IMR-90 (cell line): Measurements from ENCODE around the gene ARPC1A. TPM values are rescaled to one million over a fixed set of nuclear protein-coding genes. Genes with fewer than 3 reads are reported as not detected.

Experiments used
- ATAC-seq: fragments of 200-7000 bp; cut with Tn5 transposase; 2 replicates; pipeline ENCODE4 v1.9.1; 2020; ENCODE audit warnings: low read depth, mild to moderate bottlenecking, moderate library complexity
- BruUV-seq: library from RNA; stranded (reverse); fragments of 400-500 nt; replicated peaks from 2 replicates; lab custom pipeline; 2021; lab: Mats Ljungman, UMichigan
- CTCF ChIA-PET: fragments of 300-600 bp; formaldehyde crosslinking; extraction: SDS; loops from one replicate; lab custom pipeline; 2021; ENCODE audit warnings: antibody characterized with exemption; lab: Yijun Ruan, JAX
- POLR2A ChIA-PET: fragments of 300-600 bp; sonication (Branson Sonifier 250); formaldehyde crosslinking; loops from one replicate; lab custom pipeline; 2022; ENCODE audit warnings: antibody characterized with exemption; ENCODE audit not compliant: unreplicated experiment; lab: Charles Lee
- DNase-seq: peaks from one replicate; pipeline ENCODE4 v3.0.0; 2013
- H2AFZ ChIP-seq: replicated peaks from 2 replicates; pipeline ENCODE3; 2013; ENCODE audit warnings: low read length, mild to moderate bottlenecking; ENCODE audit not compliant: poor library complexity
- H2AK5ac ChIP-seq: 2 replicates; pipeline ENCODE4 v1.6.1; 2013; ENCODE audit warnings: low read depth, low read length, inconsistent platforms
- H2AK9ac ChIP-seq: replicated peaks from 2 replicates; pipeline ENCODE3; 2013; ENCODE audit warnings: mild to moderate bottlenecking, low read depth, low read length, moderate library complexity; ENCODE audit not compliant: poor library complexity
- H2BK120ac ChIP-seq: 2 replicates; pipeline ENCODE4 v1.6.1; 2013; ENCODE audit warnings: low read depth, low read length, inconsistent platforms
- H2BK15ac ChIP-seq: 3 replicates; pipeline ENCODE4 v1.6.1; 2013; ENCODE audit warnings: low read depth, low read length, inconsistent platforms
- H2BK20ac ChIP-seq: 2 replicates; pipeline ENCODE4 v1.6.1; 2013; ENCODE audit warnings: low read depth, mild to moderate bottlenecking, inconsistent platforms, low read length, moderate library complexity
- H2BK5ac ChIP-seq: 2 replicates; pipeline ENCODE4 v1.6.1; 2013; ENCODE audit warnings: mild to moderate bottlenecking, low read depth, low read length, inconsistent platforms; ENCODE audit not compliant: poor library complexity, severe bottlenecking
- H3K14ac ChIP-seq: replicated peaks from 2 replicates; pipeline ENCODE4 v1.6.1; 2013; ENCODE audit warnings: low read depth, low read length, inconsistent platforms
- H3K18ac ChIP-seq: 2 replicates; pipeline ENCODE4 v1.6.1; 2013; ENCODE audit warnings: low read depth, low read length, control low read depth
- H3K23ac ChIP-seq: 2 replicates; pipeline ENCODE4 v1.6.1; 2013; ENCODE audit warnings: low read depth, low read length, inconsistent platforms
- H3K27ac ChIP-seq: 2 replicates; pipeline ENCODE4 v1.5.1; 2013; ENCODE audit warnings: mild to moderate bottlenecking, control low read depth, low read length; ENCODE audit not compliant: insufficient read depth
- H3K27me3 ChIP-seq: 2 replicates; pipeline ENCODE4 v1.6.1; 2013; ENCODE audit warnings: low read length; ENCODE audit not compliant: control insufficient read depth, insufficient read depth
- H3K36me3 ChIP-seq: 2 replicates; pipeline ENCODE4 v1.6.1; 2013; ENCODE audit warnings: low read length, mixed read lengths; ENCODE audit not compliant: control insufficient read depth, insufficient read depth
- H3K4ac ChIP-seq: 2 replicates; pipeline ENCODE4 v1.6.1; 2013; ENCODE audit warnings: low read depth, low read length, inconsistent platforms
- H3K4me1 ChIP-seq: 2 replicates; pipeline ENCODE4 v1.6.1; 2013; ENCODE audit warnings: low read length, mixed read lengths; ENCODE audit not compliant: control insufficient read depth, insufficient read depth
- H3K4me2 ChIP-seq: 2 replicates; pipeline ENCODE4 v1.6.1; 2013; ENCODE audit warnings: low read depth, mild to moderate bottlenecking, control low read depth, low read length, moderate library complexity
- H3K4me3 ChIP-seq: 2 replicates; pipeline ENCODE4 v1.5.1; 2013; ENCODE audit warnings: low read depth, mild to moderate bottlenecking, control low read depth, low read length, moderate library complexity; ENCODE audit not compliant: insufficient read depth
- H3K56ac ChIP-seq: 2 replicates; pipeline ENCODE4 v1.6.1; 2013; ENCODE audit warnings: low read length, inconsistent platforms; ENCODE audit not compliant: insufficient read depth; ENCODE audit errors: extremely low read depth
- H3K79me1 ChIP-seq, 2 experiments: 2 replicates each; pipeline ENCODE4 v1.6.1; 2013; ENCODE audit warnings: low read length in 2 of 2, inconsistent platforms in 1 of 2, low read depth in 1 of 2
- H3K9ac ChIP-seq: 2 replicates; pipeline ENCODE4 v1.6.1; 2013; ENCODE audit warnings: low read depth, low read length, control low read depth
- H3K9me1 ChIP-seq: 2 replicates; pipeline ENCODE4 v1.6.1; 2013; ENCODE audit warnings: low read length, inconsistent platforms; ENCODE audit not compliant: insufficient read depth
- H3K9me3 ChIP-seq: 2 replicates; pipeline ENCODE4 v1.6.1; 2013; ENCODE audit warnings: low read length; ENCODE audit not compliant: control insufficient read depth, insufficient read depth
- H4K20me1 ChIP-seq: 2 replicates; pipeline ENCODE4 v1.6.1; 2013; ENCODE audit warnings: low read length, inconsistent platforms; ENCODE audit not compliant: insufficient read depth
- H4K5ac ChIP-seq: 2 replicates; pipeline ENCODE4 v1.6.1; 2013; ENCODE audit warnings: mild to moderate bottlenecking, low read depth, low read length, control low read depth
- H4K8ac ChIP-seq, 2 experiments: 2 replicates each; pipeline ENCODE4 v1.6.1; 2013; ENCODE audit warnings: low read depth in 2 of 2, low read length in 2 of 2, control low read depth in 1 of 2, inconsistent platforms in 1 of 2
- H4K91ac ChIP-seq: 2 replicates; pipeline ENCODE4 v1.6.1; 2013; ENCODE audit warnings: low read depth, low read length, inconsistent platforms; ENCODE audit not compliant: insufficient read depth
- BHLHE40 ChIP-seq: fragments of 150-350 bp; IDR thresholded peaks from 2 replicates; pipeline ENCODE4 v1.6.1; 2016; ENCODE audit warnings: mild to moderate bottlenecking, low read depth, low read length
- CHD1 ChIP-seq: IDR thresholded peaks from 2 replicates; pipeline ENCODE4 v1.6.1; 2012; ENCODE audit warnings: low read depth, low read length, improper control_type of control experiment
- MAFK ChIP-seq: IDR thresholded peaks from 2 replicates; pipeline ENCODE4 v1.6.1; 2012; ENCODE audit warnings: low read depth, low read length, improper control_type of control experiment
- NFE2L2 ChIP-seq: fragments of 150-350 bp; IDR thresholded peaks from 2 replicates; pipeline ENCODE4 v1.6.1; 2016; ENCODE audit warnings: low read depth, mild to moderate bottlenecking, low read length
- POLR2A ChIP-seq: IDR thresholded peaks from 2 replicates; pipeline ENCODE4 v1.6.1; 2012; ENCODE audit warnings: mild to moderate bottlenecking, low read depth, low read length
- RAD21 ChIP-seq: IDR thresholded peaks from 2 replicates; pipeline ENCODE4 v1.6.1; 2012; ENCODE audit warnings: low read length, improper control_type of control experiment
- WGBS, 2 experiments: methylation state at CpG; one replicate each; pipeline versions ENCODE4 v1.1.5 to v1.1.7; 2013; ENCODE audit warnings: missing lambda C conversion rate in 2 of 2; ENCODE audit not compliant: insufficient read length in 1 of 2; ENCODE audit errors: extremely low coverage in 2 of 2; 5-methylcytosine and 5-hydroxymethylcytosine counted together
- dilution Hi-C: fragments of 300-500 bp; cut with HindIII; formaldehyde crosslinking; loops from one replicate; pipeline ENCODE4 v1.14.3; 2018; ENCODE audit warnings: low sequenced_read_pairs; ENCODE audit not compliant: unreplicated experiment
- in situ Hi-C: fragments of 300-500 bp; cut with MboI; formaldehyde crosslinking; loops from 3 replicates; pipeline ENCODE4 v1.14.3; 2019; ENCODE audit warnings: low sequenced_read_pairs, inconsistent platforms, mixed read lengths
- intact Hi-C: fragments of 100-400 bp; cut with micrococcal nuclease; formaldehyde crosslinking; loops from 2 replicates; pipeline ENCODE4 v1.10.0; 2022
- polyA plus RNA-seq, 3 experiments: library from polyadenylated mRNA; depleted of rRNA; stranded (reverse); fragments of >200 nt; gene quantifications; 2 replicates each; pipeline ENCODE4 v1.2.3, GENCODE V29; 2012; ENCODE audit warnings: low replicate concordance in 1 of 3
- total RNA-seq: library from RNA; depleted of rRNA; stranded (reverse); fragments of >200 nt; gene quantifications from 2 replicates; pipeline ENCODE4 v1.2.3, GENCODE V29; 2012
- TF ChIP-seq, protein P1 (sequence below): conservative IDR thresholded peaks from 2 replicates; pipeline ENCODE4 v1.5.1; 2012; ENCODE audit warnings: mild to moderate bottlenecking, low read depth, low read length, improper control_type of control experiment
- TF ChIP-seq, protein P2 (sequence below): fragments of 150-350 bp; IDR thresholded peaks from 2 replicates; pipeline ENCODE4 v1.6.1; 2016; ENCODE audit warnings: low read depth, mild to moderate bottlenecking, low read length, moderate library complexity, borderline replicate concordance
- TF ChIP-seq, protein P3 (sequence below): fragments of 150-350 bp; IDR thresholded peaks from 2 replicates; pipeline ENCODE4 v1.6.1; 2017; ENCODE audit warnings: mild to moderate bottlenecking, antibody characterized with exemption, low read length, low read depth

The ARPC1A gene
- total and polyA plus RNA-seq, 2 of the 4 experiments (the other 2 are of a cell fraction), result 253 to 327 TPM

DNA sequence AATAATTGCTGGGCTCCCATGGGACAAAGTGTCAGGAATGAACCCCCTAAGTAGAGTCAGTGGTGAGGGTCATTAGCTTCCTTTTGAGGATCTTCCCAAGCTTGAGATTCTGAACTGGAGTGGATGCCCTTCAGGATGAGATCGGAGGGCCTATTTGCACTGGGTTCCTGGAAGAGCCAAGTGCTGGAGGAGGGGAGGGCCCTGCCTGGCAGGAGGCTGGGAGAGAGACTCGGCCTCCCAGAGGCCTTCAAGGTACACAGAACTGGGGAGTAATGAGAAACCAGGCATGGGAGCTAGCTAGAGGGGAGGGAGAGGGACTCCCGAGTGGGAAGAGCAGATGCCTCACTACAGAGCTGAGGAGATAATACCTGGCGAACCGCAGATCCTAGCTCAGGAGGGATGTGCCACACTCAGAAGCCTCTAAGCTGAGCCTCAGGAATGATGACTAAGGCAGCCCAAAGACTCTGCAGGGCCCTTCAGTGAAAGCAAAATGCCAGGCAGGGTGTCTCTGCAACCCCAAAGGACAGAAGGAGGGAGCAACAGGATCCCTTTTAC is 73.3 kb downstream of the ARPC1A start:
- no peak overlapping the region for H2AK5ac ChIP-seq
- no peak overlapping the region for H4K91ac ChIP-seq
- BruUV-seq, result no TSS peak
- no peak overlapping the region for H2BK5ac ChIP-seq
- H2AK9ac ChIP-seq, result peak overlapping the region; percentile 17
- no peak overlapping the region for H4K5ac ChIP-seq
- no peaks in the 10 kb centered on the region for H3K9me3 ChIP-seq
- no peak overlapping the region for H4K8ac ChIP-seq
- no peak overlapping the region for H2BK120ac ChIP-seq
- H3K4me3 ChIP-seq, result no peak overlapping the region
- H3K9me1 ChIP-seq, result no peaks in the 10 kb centered on the region
- no peak for DNase-seq
- TF ChIP-seq, protein P1, sequence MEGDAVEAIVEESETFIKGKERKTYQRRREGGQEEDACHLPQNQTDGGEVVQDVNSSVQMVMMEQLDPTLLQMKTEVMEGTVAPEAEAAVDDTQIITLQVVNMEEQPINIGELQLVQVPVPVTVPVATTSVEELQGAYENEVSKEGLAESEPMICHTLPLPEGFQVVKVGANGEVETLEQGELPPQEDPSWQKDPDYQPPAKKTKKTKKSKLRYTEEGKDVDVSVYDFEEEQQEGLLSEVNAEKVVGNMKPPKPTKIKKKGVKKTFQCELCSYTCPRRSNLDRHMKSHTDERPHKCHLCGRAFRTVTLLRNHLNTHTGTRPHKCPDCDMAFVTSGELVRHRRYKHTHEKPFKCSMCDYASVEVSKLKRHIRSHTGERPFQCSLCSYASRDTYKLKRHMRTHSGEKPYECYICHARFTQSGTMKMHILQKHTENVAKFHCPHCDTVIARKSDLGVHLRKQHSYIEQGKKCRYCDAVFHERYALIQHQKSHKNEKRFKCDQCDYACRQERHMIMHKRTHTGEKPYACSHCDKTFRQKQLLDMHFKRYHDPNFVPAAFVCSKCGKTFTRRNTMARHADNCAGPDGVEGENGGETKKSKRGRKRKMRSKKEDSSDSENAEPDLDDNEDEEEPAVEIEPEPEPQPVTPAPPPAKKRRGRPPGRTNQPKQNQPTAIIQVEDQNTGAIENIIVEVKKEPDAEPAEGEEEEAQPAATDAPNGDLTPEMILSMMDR, result no peak
- TF ChIP-seq, protein P2, sequence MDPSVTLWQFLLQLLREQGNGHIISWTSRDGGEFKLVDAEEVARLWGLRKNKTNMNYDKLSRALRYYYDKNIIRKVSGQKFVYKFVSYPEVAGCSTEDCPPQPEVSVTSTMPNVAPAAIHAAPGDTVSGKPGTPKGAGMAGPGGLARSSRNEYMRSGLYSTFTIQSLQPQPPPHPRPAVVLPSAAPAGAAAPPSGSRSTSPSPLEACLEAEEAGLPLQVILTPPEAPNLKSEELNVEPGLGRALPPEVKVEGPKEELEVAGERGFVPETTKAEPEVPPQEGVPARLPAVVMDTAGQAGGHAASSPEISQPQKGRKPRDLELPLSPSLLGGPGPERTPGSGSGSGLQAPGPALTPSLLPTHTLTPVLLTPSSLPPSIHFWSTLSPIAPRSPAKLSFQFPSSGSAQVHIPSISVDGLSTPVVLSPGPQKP, result no peak
- TF ChIP-seq NFE2L2 (no peak), MAFK (no peak), CHD1 (no peak), POLR2A (no peak), RAD21 (no peak), BHLHE40 (no peak)
- TF ChIP-seq, protein P3, sequence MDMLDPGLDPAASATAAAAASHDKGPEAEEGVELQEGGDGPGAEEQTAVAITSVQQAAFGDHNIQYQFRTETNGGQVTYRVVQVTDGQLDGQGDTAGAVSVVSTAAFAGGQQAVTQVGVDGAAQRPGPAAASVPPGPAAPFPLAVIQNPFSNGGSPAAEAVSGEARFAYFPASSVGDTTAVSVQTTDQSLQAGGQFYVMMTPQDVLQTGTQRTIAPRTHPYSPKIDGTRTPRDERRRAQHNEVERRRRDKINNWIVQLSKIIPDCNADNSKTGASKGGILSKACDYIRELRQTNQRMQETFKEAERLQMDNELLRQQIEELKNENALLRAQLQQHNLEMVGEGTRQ, result no peak
- H2BK20ac ChIP-seq, result no peak overlapping the region
- peaks cover 20 to 63% of the 10 kb centered on the region in 2 experiments; a peak in 3 of 4 replicates for H3K79me1 ChIP-seq
- H3K36me3 ChIP-seq, result peaks cover 78% of the 10 kb centered on the region
- no peak overlapping the region for H2BK15ac ChIP-seq
- H3K4me2 ChIP-seq, result no peak overlapping the region
- no peak overlapping the region for H2AFZ ChIP-seq
- H3K18ac ChIP-seq, result no peak overlapping the region
- no peaks in the 10 kb centered on the region for H3K27me3 ChIP-seq
- no peak overlapping the region for H3K23ac ChIP-seq
- dilution Hi-C loops, result no loop called here
- intact Hi-C loops, result no loop called here
- ChIA-PET CTCF (no interaction called here), POLR2A (no interaction called here)
- ATAC-seq, result peak; percentile 13
- in situ Hi-C loops, result no loop called here
- WGBS, 2 experiments, result 89% methylated on average over 5 of the region's 5 CpGs; no CpG with 5 or more reads in 1 of the 2 experiments
- H3K56ac ChIP-seq, result no peak overlapping the region
- H3K14ac ChIP-seq, result no peak overlapping the region
- no peak overlapping the region for H3K27ac ChIP-seq
- no peak overlapping the region for H3K9ac ChIP-seq
- peaks cover 70% of the 10 kb centered on the region for H4K20me1 ChIP-seq
- H3K4ac ChIP-seq, result no peak overlapping the region
- H3K4me1 ChIP-seq, result peaks cover 3% of the 10 kb centered on the region; the same call in 1 of the 2 replicates
